ENCODE measurements around the gene KIAA0586. TPM values are rescaled to one million over a fixed set of nuclear protein-coding genes. Genes with fewer than 3 reads are reported as not detected.

Gene KIAA0586
- total RNA-seq, 2 donors from 2014 or later, result 11.2 to 27.0 TPM

DNA sequence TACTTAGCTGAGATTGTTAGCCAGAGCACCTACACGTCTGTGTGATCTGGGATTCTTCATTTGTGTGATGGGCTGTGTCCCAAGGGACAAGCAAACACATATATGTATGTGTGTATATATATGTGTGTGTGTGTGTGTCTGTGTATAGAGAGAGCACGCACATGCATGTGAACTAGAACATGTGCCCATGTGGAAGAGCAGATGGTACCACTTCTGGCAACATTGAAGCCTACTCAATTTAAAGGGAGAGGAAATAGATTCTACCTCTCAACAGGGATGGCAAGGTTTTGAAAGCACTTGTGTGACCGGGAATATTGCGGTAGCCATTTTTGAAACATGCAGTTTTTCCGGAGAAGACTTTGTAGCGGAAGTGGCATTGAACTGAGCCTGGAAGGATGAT is 30.4 kb upstream of the KIAA0586 start:
- Histone ChIP-seq H3K27ac (no peak overlapping the region), H3K4me3 (no peak overlapping the region)

GRCh38 chr14:58398495-58398894 is 29.0 kb upstream of the KIAA0586 start:
- intact Hi-C loops (cut with DNase I), result no loop called here
- Histone ChIP-seq H3K27me3 (replicated peaks; ENCODE audit: insufficient read depth) (no peaks in the 10 kb centered on the region), H3K27ac (no peak overlapping the region), H3K4me1 (replicated peaks) (no peaks in the 10 kb centered on the region), H3K4me3 (no peak overlapping the region), H3K36me3 (no peaks in the 10 kb centered on the region), H3K9me3 (no peaks in the 10 kb centered on the region)
- TF ChIP-seq, protein P1, sequence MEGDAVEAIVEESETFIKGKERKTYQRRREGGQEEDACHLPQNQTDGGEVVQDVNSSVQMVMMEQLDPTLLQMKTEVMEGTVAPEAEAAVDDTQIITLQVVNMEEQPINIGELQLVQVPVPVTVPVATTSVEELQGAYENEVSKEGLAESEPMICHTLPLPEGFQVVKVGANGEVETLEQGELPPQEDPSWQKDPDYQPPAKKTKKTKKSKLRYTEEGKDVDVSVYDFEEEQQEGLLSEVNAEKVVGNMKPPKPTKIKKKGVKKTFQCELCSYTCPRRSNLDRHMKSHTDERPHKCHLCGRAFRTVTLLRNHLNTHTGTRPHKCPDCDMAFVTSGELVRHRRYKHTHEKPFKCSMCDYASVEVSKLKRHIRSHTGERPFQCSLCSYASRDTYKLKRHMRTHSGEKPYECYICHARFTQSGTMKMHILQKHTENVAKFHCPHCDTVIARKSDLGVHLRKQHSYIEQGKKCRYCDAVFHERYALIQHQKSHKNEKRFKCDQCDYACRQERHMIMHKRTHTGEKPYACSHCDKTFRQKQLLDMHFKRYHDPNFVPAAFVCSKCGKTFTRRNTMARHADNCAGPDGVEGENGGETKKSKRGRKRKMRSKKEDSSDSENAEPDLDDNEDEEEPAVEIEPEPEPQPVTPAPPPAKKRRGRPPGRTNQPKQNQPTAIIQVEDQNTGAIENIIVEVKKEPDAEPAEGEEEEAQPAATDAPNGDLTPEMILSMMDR (IDR thresholded peaks at IDR 0.05), result no peak
- no peak for TF ChIP-seq POLR2A (IDR thresholded peaks at IDR 0.05)
- TF ChIP-seq POLR2AphosphoS5 (IDR thresholded peaks at IDR 0.05), result no peak
- no peak for DNase-seq (ENCODE audit: low spot score)

More for the DNA sequence above, 30.4 kb upstream of the KIAA0586 start:
- no peaks in the 10 kb centered on the region for H3K9me3 ChIP-seq
- intact Hi-C loops (cut with DNase I), result no loop called here
- no peak for TF ChIP-seq POLR2AphosphoS5 (IDR thresholded peaks at IDR 0.05)
- TF ChIP-seq, protein P1 (IDR thresholded peaks at IDR 0.05), result no peak
- TF ChIP-seq POLR2A (IDR thresholded peaks at IDR 0.05), result no peak
- H3K27me3 ChIP-seq (replicated peaks; ENCODE audit: insufficient read depth), result no peaks in the 10 kb centered on the region
- no peaks in the 10 kb centered on the region for H3K36me3 ChIP-seq
- H3K4me1 ChIP-seq (replicated peaks), result no peaks in the 10 kb centered on the region
- 90% methylated on average over 6 of the region's 6 CpGs for WGBS
- no peak for DNase-seq (ENCODE audit: low spot score)

DNA sequence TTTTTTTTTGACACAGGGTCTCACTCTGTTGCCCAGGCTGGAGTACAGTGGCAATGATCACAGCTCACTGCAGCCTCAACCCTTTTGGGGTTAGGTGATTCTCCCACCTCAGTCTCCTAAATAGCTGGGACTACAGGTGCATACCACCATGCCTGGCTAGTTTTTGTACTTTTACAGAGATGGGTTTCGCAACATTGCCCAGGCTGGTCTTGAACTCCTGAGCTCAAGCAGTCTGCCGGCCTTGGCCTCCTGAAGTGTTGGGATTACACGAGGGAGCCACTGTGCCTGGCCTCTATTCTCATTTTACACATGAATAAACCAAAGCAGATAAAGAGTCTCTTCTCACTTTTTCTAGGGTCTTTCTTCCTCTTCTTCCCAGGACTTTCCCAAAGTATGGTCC is 28.6 kb upstream of the KIAA0586 start:
- no peaks in the 10 kb centered on the region for H3K4me1 ChIP-seq (replicated peaks)
- TF ChIP-seq, protein P1 (IDR thresholded peaks at IDR 0.05), result no peak
- TF ChIP-seq POLR2A (IDR thresholded peaks at IDR 0.05), result no peak
- TF ChIP-seq POLR2AphosphoS5 (IDR thresholded peaks at IDR 0.05), result no peak
- intact Hi-C loops (cut with DNase I), result no loop called here
- H3K27me3 ChIP-seq (replicated peaks; ENCODE audit: insufficient read depth), result no peaks in the 10 kb centered on the region
- H3K36me3 ChIP-seq, result no peaks in the 10 kb centered on the region
- no peak overlapping the region for H3K4me3 ChIP-seq
- no peak for DNase-seq (ENCODE audit: low spot score)
- WGBS, result 87% methylated on average over 3 of the region's 3 CpGs
- H3K9me3 ChIP-seq, result no peaks in the 10 kb centered on the region
- H3K27ac ChIP-seq, result no peak overlapping the region

GRCh38 chr14:58401587-58401986 is 25.9 kb upstream of the KIAA0586 start:
- Histone ChIP-seq H3K36me3 (no peaks in the 10 kb centered on the region), H3K4me1 (replicated peaks) (no peaks in the 10 kb centered on the region), H3K9me3 (no peaks in the 10 kb centered on the region), H3K27ac (no peak overlapping the region), H3K4me3 (no peak overlapping the region), H3K27me3 (replicated peaks; ENCODE audit: insufficient read depth) (no peaks in the 10 kb centered on the region)
- DNase-seq (ENCODE audit: low spot score), result no peak
- intact Hi-C loops (cut with DNase I), result no loop called here
- 88% methylated on average over 3 of the region's 3 CpGs for WGBS
- TF ChIP-seq POLR2AphosphoS5 (IDR thresholded peaks at IDR 0.05) (no peak), POLR2A (IDR thresholded peaks at IDR 0.05) (no peak)
- TF ChIP-seq, protein P1 (IDR thresholded peaks at IDR 0.05), result no peak

GRCh38 chr14:58408681-58409215 is 18.8 kb upstream of the KIAA0586 start:
- DNase-seq (ENCODE audit: low spot score), result no peak
- H3K9me3 ChIP-seq, result no peaks in the 10 kb centered on the region
- no peak overlapping the region for H3K27ac ChIP-seq
- no peak for TF ChIP-seq POLR2A (IDR thresholded peaks at IDR 0.05)
- no peak for TF ChIP-seq POLR2AphosphoS5 (IDR thresholded peaks at IDR 0.05)
- TF ChIP-seq, protein P1 (IDR thresholded peaks at IDR 0.05), result no peak
- H3K27me3 ChIP-seq (replicated peaks; ENCODE audit: insufficient read depth), result no peaks in the 10 kb centered on the region
- no peaks in the 10 kb centered on the region for H3K4me1 ChIP-seq (replicated peaks)
- H3K36me3 ChIP-seq, result peaks cover 0 to 11% of the 10 kb centered on the region in 2 donors
- intact Hi-C loops (cut with DNase I), result no loop called here
- 89% methylated on average over 3 of the region's 3 CpGs for WGBS
- H3K4me3 ChIP-seq, result no peak overlapping the region

Measured in prostate gland (tissue), 2 donors.